Eye (tissue), 1 donor: ENCODE measurements around the gene KLHL25.

ENCODE experiments used
- DNase-seq: peaks from one replicate; pipeline ENCODE4 v3.0.0-alpha.2; 2015

Gene KLHL25

DNA sequence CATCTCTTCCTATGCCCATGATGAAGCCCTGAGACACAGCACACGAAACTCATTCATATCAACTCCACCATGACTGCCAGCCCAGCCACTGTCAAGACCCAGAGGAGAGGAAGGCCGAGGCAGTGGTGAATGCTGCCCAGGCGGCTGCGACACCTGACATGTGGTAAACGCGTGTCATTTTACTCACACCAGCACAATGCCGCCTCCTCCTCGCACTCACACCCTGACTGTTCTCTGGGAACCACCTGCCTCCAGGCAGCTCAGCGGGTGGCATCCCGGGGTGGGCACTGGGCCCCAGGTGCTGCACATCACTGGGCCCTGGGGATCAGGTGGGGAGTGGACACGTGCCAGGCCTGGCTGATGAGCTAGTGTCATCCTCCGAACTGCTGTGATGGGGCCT lies 21.5 kb downstream of the KLHL25 start:
- no peak for DNase-seq

DNA sequence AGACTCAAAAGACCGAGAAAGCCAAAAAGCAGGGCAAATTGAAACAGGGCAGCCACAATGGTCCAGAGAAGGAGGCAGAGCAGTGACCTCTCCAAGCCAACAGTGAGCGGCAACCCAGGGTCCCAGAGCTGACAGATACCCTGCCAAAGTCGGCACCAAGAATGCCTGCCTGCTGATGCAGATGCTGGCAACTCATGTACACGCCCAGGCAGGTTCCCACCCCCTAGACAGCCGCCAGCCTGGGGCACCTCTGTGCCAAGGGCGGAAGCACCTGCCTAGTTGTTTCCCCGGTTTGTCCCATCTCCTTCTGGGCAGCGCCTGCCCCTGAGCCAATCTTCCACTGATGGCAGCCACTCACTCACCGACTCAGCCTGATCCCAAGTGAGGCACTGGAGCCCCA lies 22.1 kb downstream of the KLHL25 start:
- DNase-seq = no peak

DNA sequence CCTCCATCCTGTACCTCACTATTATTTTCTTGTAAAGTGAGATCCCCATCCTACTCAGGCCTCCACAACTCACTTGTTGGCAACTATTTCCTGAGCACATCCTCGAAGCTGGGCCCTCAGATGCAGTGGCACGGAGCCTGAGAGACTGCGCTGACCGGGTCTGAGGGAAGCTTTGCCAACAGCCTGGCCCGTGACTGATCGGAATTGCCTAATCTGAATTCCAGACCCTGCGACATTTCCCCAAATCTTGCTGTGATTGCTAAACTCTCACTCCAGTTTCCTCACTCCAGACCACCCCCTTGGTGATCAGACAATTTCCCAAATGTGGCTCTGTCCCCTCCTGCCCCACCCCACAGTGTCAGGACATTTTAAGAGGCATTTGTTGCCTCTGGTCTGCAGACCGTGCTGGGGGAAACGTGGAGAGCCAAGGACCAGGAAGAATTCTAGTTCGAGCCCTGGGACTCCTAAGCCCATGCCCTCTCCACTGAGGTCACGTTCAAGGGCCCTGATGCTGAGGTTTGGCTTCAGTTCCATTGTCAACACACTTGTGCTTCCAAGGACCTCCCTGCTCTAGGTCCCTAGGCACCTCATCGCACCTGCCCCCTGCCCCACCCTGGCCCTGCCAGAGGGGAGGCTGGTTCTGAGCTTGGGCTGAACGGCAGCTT lies 22.8 kb downstream of the KLHL25 start:
- no peak for DNase-seq

DNA sequence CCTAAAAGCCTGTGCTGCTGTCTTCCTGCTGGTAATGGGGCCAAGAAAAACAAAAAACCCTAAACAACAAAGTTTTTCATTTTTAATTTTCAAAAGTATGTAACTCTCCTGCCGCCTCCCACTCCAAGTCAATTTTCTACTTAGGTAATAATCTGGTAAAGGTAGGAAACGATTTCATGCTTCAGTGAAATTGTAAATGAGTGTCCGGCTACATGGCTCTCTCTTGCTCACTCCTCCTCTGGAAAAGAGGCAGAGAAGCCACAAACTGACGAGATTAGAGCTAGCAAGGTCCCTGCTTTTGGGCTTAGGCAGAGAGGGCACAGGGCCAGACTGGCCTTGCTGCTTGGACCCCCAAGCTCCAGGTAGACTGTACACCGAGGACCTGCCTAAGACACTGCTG lies 23.5 kb downstream of the KLHL25 start:
- DNase-seq = no peak

DNA sequence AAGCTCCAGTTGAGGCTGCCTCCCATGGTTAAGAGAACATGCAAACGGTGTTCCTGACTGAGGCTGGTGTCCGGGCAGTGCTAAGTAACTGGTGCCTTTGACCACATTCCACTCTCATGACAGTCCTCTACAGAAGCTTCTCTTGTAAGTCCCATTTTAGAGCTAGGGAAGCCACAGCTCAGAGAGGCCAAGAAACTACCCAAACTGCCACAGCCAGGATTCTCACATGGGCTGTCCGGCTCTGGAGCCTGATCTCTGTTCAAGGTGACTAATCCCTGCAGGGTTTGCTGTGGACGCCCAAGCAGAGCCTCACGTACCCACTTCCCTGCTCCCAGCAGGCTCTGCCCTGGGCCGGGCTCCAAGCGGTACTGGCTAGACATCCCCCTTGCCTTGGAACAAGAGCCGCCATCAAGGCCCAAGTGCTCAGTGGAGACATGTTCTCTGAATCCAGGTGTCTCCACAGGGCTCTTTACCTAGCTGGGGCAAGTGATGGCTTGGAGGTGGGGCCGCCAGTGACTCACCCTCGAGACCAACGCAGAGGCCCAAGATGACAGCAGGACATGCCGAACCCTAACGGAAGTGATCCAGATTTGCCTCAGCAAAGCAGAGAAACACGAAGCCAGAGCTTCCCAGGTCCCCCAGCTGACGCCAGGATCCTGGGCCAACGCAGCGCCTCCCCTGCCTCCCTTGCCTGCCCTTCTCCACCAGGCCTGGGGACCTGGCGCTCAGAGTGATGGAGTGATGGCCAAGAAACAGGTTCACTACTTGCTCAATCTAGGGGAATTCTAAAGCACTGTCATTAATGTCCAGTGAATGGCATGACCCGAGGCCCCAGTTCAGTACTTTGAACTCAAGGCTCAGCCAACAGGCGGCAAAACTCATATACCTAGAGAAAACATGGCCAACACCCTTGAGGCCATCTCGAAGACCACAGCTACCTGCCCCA lies 24.4 kb downstream of the KLHL25 start:
- no peak for DNase-seq

DNA sequence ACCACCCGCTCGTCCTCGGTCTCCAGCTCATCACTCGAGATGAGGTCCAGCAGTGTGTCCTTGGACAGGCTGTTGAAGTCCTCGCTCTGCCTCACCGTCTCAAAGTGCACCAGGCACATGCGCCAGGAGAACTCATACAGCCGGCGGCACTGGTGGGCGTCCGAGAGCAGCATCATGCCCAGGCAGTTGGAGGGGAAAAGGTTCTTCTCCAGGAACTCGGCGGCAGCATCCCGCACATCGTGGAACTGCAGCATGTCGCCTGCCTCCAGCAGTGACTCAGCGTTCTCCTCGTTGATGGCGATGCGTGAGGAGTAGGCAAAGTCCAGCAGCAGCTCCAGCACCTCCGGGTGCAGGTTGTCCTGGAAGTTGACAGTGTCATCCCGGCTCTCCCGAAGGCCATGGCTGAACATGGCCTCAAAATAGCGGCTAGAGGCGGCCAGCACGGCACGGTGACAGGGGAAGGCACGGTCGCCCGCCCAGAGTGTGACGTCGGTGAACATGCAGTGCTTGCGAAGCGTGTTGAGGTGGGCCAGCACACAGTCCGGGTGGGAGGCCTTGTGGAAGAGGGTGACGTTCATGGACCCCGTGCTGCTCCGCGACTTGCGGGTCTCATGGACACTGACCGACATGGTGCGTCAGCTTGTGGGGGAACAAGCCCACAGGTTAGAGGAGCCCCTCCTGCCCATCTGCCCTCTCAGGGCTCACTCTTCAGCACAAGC lies 25.4 kb downstream of the KLHL25 start:
- no peak for DNase-seq

DNA sequence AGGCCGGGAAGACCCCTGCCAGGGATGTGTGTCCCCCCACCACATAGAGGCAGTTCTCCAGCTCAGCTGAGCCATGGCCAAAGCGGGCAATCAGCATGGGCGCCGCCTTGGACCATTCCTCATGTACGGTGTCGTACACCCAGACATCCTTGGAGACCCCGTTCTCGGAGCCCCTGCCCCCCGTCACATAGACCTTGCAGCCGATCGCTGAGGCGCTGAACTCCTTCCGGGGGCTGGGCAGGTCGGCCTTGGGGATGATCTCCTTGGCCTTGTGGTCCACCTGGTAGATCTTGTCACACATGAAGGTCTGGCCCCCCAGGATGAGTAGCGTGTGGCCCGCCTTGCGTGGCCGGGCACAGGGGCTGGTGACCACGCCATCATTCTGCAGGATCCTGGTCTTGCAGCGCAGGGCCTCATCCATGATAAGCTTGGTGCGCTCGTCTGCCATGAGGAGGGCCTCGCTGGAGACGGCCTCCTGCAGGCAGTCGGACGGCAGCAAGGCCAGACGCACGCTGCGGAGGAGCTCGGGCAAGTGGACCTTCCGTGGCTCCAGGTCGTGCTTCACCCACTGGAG lies 26.0 kb downstream of the KLHL25 start:
- DNase-seq = no peak

DNA sequence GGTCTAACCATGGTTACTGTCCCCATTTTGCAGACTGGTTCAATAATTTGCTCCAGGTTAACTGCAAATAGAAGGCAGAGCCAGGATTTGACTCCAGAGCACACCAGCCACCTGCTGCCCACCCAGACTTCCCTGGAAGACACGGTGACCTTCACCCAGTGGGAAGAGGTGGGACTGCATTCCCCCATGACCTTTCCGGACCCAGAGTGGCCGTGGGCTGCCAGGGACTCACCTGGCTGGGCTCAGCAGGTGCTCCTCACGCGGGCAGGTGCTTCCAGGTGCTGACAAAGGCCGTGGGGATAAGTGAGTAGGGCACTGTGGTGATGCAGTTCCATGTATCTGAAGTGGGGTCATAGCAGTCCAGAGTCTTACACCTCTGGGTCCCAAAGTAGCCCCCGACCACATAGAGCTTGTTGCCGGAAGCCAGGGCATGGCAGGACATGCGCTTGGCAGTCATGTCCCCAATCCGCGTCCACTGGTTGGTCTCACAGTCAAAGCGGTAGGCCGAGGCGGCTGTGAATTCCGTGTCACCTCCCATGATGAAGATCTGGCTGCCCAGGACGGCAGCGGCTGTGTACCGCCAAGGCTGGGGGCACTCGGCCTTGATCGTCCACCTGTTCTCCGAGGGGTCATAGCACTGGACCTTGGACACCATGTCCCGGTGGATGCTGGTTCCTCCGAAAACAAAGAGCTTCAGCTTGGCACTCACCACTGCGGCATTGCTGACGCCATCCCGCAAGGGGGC lies 26.8 kb downstream of the KLHL25 start:
- DNase-seq = no peak

DNA sequence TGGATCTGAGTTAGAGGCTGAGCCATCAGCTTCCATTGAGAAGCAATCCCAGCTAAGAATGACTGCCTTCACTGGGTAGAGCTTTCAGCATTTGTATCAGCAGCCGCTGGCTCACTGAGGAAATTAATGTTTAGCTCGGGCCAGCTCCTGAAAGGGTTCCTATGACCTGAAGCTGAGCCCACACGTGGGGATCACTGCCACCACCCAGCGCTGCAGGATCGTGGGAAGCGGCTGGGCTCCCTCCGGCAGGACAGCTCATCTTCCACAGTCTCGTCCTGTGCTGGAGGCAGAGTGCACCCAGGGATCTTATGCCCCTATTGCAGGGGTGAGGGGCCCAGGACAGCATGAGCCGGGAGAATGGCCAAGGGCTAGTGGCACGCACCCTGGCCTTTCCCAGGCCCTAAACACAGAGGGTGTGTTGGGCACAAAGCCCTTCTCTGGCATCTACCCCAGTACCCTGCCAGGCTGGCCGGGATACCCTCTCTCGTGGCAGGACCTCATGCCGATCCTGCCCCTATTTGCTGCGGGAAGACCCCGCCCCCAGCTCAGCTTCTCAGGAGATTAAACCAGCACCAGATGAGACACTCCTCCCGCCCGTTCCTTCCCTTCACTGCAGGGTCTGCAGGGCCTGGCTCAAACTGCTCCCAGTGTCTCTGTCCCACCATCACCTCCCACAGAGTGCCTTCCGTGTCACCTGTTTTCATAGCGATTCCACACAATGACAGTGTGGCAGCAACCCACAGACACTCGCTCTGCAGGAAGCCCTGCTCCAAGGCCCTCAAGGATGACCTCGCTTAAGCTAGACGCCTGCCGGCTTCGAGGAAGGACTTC lies 28.5 kb downstream of the KLHL25 start:
- peak; percentile 61 for DNase-seq

DNA sequence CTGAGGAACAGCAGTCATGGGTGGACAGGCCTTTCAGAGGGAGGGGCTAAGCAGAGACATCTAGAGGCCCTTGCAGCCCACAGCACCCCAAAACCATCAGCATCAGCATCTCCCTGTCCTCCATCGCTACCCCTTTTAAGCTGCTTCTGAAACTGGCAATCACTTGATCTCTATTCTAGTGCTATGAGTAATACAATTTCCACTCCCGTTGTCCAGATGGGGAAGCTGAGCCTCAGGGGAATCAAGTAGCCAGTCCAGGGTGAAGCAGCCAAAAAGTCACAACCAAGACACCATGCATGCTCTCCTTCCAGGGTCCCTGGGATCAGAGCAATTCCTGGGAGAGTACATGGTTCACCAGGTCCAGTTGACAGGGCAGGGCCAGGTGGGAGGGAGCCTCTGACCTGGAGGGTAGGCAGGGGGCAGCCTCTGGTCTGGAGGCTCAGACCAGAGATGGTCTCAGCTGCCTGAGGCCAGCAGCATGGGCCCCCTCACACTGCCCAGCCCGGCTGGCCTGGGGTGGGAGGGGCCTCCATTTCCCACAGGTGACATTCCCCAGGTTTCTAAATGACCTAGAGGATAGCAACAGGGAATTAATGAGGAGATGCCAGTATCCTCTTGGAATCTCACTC lies 30.0 kb downstream of the KLHL25 start:
- no peak for DNase-seq

DNA sequence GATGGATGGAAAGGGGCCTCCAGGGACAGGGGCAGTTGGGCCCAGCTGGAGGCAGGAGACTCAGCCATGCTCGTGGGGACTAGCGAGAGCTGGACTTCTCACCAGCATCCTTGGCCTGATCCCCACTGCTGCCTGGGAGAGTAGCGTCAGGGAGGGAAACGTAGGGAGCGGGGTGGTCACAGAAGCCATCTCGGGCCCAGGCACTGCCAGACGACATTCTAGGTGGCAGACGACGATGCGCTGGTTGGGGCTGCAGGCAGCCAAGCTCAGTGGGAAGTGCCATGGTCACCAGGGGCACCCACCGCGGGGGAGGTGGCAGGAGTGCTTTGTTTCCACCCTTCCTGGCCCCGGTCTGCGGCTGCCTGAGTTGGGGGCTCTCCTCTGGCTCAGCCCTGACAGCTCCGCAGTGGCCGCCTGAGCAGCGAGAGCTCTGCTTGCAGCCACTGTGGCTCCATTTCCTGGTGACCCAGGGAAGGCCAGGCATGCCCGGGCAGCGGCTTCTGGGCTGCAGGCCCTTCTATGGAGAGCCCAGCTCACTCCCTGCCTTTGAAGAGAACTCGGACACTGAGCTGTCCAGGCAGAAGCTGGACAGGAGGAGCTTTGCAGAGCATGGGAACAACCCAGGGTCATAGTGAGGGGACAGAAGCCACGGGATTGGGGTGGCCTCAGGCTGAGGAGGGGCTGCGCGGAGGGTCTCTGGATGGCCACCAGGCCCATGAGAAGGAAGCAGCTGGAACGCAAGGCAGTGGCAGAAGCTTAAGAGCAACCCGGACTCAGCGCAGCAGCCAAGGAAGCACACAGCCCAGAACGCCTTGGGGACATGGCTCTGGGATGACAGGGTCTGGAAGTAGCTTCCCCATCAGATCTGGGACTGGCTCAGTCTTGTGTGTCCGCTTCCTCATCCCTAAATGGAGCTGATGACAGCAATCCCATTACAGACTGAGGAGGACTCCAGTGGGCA lies 30.8 kb downstream of the KLHL25 start:
- no peak for DNase-seq

DNA sequence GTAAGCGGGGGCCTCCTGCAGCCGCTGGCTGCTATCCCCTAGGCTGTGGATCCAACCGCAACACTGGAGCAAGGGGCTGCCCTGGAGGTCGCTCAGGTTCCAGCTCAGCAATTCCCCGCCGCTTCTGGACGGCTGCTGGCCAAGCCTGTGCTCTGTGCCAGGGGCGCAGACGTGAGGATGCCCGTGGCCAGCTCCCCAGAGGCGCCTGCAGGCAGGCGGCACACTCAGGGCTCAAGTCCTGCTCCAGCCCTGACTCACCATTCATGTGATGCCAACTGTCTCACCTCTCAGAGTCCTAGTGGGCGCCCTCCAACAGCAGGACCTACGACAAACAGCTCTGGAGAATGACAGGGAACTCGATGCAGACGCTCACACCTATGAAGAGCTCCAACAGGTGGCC lies 31.6 kb downstream of the KLHL25 start:
- DNase-seq = no peak

DNA sequence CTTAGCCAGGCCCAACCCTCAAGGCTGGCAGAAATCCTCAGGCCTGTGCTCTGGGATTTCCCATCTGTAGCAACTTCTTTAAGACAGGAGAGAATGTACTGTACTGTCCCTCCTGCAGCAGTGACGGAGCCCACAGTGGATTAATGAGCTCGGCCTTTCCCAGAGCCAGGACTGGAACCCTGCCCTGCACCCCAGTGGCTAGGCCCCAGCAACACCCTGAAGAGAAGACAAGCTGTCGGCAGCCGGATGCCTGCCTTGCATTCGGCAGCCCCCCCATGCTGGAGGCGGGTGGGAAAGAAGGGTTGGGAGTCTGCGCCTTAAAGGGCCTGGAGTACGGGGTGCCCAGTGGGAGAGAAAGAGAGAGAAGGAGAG lies 32.0 kb downstream of the KLHL25 start:
- DNase-seq = no peak

DNA sequence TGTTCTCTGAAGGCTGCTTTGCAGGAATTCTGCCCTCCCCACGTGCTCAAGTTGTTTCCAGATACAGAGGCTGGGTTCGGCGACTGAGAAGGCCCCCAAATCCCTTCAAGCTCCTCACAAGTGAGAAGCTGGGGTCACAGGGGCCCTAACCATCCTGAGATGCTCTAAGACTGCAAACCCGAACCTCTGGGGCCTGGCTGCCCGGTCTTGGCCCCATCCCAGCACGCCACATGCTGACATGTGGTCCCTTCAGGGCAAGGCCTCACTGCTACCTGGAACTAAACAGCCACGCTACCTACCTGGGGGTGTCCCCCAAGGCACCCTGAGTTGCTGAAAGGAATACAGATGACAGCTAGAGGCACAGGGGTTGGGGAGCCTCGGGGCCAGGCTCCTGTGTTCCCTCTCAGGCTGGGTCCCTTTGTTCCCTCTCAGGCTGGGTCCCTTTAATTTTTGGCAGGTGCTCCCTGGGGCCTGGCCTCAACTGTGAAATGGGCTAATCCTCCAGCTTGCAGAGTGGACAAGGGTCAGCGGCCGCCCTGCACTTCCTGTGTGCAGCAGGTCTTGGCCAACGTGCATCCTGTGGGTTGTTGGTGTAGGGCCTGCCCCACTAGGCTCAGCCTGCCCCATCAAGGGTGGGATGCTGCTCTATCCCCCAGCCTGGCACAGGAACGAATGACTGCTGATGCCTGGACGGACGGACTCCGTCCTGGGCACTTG lies 32.5 kb downstream of the KLHL25 start:
- no peak for DNase-seq

DNA sequence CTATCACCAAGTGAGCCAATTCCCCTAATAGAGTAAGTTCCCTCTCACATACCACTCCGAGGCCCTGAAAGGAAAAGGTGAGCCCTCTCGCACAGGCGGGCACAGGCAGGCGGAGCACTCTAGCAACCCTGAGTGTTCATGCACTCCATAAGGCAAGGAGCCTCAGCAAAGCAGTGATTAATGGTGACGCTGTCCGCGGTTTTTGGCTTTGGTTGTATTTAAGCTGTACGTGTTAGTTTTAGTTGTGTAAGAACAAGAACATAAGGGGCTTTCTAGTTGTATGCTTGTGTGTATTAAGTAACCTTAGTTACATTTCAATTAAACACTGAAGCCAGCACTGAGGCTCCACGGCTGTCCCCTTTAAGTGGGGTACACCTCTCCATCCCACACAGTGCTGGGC lies 33.1 kb downstream of the KLHL25 start:
- no peak for DNase-seq

DNA sequence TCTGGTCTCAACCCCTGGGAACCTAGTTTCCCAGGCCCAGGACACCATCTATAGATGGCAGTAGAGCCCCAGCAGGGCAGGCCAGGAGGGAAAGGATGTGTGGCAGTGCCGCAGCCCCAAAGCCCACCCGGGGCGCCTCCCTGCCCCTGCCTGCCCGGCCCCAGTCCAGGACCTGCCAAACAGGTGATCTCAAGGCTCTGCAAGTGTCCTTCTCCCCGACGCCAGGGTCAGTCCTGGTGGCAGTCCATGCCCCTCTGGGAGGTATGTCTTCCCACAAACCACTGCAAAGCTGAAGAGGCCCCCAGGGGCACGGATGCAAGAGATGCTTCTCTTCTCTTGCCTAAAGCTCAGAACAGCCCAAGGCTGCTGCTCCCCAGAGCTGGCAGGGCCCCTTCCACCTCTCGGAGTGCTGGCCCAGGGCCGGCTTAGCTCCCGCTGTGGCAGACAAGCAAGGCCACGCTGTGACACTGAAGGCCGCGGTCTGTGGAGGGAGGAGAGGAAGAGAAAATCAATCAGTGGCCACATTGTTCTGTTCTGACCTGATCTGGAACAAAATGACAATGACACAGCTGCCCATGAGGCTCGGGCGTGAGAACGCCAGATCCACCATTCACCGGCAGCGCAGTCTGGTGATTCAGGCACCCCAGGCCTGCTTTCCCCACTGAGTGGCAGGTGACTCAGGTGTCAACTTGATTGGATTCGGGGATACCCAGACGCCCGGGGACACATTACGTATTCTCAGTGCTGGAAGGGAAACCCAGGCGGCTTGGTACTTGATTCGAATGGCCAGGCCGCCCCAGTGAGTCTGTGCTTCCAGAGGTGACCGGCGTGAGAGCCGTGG lies 34.0 kb downstream of the KLHL25 start:
- DNase-seq = no peak

DNA sequence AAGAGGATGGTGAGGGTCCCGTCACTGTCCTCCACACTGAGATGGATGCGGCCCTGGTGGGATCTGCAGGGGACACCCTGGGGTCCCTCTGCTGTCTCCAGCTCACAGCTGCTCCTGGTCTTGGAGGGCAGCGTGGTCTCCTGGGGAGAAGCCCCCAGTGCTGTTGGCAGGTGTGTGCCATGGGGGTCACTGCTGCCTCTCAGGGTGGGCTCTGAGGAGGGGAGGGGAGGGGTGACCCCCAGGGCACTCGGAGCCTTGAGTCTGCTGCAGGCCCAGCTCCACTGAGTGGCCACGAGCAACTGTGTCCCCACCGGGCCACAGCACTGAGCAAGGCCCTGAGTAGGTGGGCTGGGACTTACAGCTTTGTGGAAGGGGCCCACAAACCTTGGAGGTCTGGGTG lies 34.7 kb downstream of the KLHL25 start:
- DNase-seq = no peak

DNA sequence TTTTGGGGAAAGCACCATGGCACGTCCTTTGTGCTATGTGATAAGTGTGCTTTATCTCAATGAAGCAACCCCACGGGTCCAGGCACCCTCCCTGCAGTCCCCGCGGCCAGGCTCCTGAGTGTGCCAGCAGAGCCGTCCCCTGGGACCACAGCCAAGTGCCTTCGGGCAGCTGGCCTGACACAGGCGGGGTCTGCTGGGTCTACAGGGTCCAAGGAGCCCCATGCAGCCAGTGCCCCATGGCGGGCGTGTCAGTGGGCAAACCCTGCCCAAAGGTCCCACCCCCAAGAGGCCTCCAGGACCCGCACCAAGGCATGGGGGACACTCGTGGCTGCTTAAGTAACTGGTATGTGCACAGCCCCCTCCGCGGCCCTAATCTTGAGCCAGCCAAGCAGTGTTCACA lies 35.3 kb downstream of the KLHL25 start:
- DNase-seq = no peak

DNA sequence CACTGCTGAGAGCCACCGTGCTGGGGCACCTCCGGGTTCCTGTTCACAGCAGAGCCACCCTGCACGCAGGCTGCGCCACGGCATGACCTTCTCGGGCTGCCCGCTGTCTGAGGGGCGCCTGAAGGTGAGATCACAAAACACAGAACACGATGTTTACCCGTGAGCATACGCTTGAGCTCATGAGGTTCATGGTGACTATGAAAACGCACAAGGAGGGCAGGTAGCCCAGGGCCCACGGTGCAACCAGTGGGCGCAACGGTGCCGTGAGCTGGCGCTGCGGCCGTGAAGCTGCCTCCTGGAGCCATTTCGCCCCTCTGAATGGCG lies 36.1 kb downstream of the KLHL25 start:
- no peak for DNase-seq
